ENCODE results near the gene PALM.

GRCh38 chr19:660793-661426 lies 47.8 kb upstream of the PALM start:
- TF ChIP-seq, protein P1, sequence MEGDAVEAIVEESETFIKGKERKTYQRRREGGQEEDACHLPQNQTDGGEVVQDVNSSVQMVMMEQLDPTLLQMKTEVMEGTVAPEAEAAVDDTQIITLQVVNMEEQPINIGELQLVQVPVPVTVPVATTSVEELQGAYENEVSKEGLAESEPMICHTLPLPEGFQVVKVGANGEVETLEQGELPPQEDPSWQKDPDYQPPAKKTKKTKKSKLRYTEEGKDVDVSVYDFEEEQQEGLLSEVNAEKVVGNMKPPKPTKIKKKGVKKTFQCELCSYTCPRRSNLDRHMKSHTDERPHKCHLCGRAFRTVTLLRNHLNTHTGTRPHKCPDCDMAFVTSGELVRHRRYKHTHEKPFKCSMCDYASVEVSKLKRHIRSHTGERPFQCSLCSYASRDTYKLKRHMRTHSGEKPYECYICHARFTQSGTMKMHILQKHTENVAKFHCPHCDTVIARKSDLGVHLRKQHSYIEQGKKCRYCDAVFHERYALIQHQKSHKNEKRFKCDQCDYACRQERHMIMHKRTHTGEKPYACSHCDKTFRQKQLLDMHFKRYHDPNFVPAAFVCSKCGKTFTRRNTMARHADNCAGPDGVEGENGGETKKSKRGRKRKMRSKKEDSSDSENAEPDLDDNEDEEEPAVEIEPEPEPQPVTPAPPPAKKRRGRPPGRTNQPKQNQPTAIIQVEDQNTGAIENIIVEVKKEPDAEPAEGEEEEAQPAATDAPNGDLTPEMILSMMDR (conservative IDR thresholded peaks at IDR 0.05; ENCODE audit: low read depth, low read length), result no peak
- TF ChIP-seq EZH2 (IDR thresholded peaks at IDR 0.05; ENCODE audit: low read length, unreplicated experiment), result no peak

All from PC-3 (cell line).